Spinal cord (tissue), 10 donors: ENCODE data around the gene VPS4A. TPM values are rescaled to one million over a fixed set of nuclear protein-coding genes. Genes with fewer than 3 reads are reported as not detected.

Experiments used
- DNase-seq, 6 donors: peaks; one replicate each; pipeline versions ENCODE4 v3.0.0 to v3.0.0-alpha.2; 2013 to 2015; ENCODE audit warnings: low spot score in 6 of 6, low read depth in 4 of 6
- H3K27ac ChIP-seq: one replicate; pipeline ENCODE4 v1.5.1; 2013; ENCODE audit warnings: low read depth, low read length, control low read depth
- H3K27me3 ChIP-seq: one replicate; pipeline ENCODE4 v1.6.1; 2013; ENCODE audit warnings: low read length; ENCODE audit not compliant: control insufficient read depth, insufficient read depth
- H3K36me3 ChIP-seq: one replicate; pipeline ENCODE4 v1.6.1; 2013; ENCODE audit warnings: low read length; ENCODE audit not compliant: control insufficient read depth, insufficient read depth
- H3K4me1 ChIP-seq: one replicate; pipeline ENCODE4 v1.6.1; 2013; ENCODE audit warnings: low read length; ENCODE audit not compliant: control insufficient read depth, insufficient read depth
- H3K4me3 ChIP-seq: one replicate; pipeline ENCODE4 v1.5.1; 2013; ENCODE audit warnings: low read depth, low read length, control low read depth
- H3K9me3 ChIP-seq: one replicate; pipeline ENCODE4 v1.6.1; 2013; ENCODE audit warnings: low read length; ENCODE audit not compliant: control insufficient read depth, insufficient read depth
- WGBS: methylation state at CpG from one replicate; pipeline ENCODE4 v1.1.5; 2013; ENCODE audit warnings: missing lambda C conversion rate; ENCODE audit not compliant: insufficient coverage; 5-methylcytosine and 5-hydroxymethylcytosine counted together
- polyA plus RNA-seq, 2 donors: library from polyadenylated mRNA; unstranded; fragments of 120-200 nt; gene quantifications; one replicate each; pipeline ENCODE4 v1.2.1, GENCODE V29; 2013; ENCODE audit not compliant: insufficient read length in 2 of 2
- total RNA-seq, 2 donors: library from RNA; depleted of rRNA in 1 of 2; stranded (reverse); fragments of 120-200 nt in 1 of 2; fragments of >200 nt in 1 of 2; gene quantifications; one replicate each; pipeline versions ENCODE4 v1.2.3 to v1.2.4, GENCODE V29; 2013 to 2014
- donor health status: healthy.

The VPS4A gene
- total and polyA plus RNA-seq, 4 donors: 23.3 to 76.2 (median 45.6) TPM

DNA sequence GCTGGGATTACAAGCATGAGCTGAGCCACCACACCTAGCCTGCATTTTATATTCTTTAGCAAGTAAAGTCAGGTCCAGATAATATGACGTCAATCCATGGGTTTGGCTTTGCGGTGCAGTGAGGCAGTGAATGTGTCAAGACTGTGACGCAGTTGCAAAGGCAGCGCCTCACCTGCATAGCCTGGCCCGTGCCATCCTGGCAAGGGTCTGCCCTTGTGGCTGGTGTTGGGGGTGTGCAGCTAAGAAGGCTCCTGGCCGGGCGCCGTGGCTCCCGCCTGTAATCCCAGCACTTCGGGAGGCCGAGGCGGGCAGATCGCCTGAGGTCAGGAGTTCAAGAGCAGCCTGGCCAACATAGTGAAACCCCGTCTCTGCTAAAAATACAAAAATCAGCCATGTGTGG is 12.3 kb downstream of the VPS4A start:
- Histone ChIP-seq H3K36me3 (peaks cover 88% of the 10 kb centered on the region), H3K9me3 (no peaks in the 10 kb centered on the region), H3K4me1 (peaks cover 15% of the 10 kb centered on the region), H3K4me3 (no peak overlapping the region), H3K27me3 (no peaks in the 10 kb centered on the region), H3K27ac (no peak overlapping the region)
- WGBS: 98% methylated on average over 9 of the region's 14 CpGs
- no peak for DNase-seq

DNA sequence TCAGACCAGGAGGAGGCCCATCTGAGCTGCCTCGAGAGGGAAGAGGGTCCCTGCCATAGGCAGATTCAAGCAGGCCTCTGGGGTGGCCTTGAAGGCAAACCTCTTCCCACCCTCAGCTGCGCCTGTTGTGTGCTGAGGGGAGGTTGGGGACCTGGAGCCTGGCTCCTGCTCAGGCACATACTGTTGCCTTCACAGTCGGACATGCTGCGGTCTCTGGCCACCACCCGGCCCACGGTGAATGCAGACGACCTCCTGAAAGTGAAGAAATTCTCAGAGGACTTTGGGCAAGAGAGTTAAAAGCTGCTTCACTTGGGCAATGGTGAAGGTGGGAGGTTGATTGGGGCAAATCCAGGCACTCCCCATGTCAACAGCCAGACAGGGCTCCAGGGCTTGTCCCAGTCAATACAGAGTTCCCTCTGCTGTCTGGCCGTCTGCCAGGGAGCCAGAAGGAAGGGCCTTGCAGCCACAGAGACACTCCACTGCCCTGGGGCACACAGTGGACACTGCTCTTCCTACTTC is 12.9 kb downstream of the VPS4A start:
- H3K4me3 ChIP-seq: no peak overlapping the region
- no peaks in the 10 kb centered on the region for H3K27me3 ChIP-seq
- H3K9me3 ChIP-seq: no peaks in the 10 kb centered on the region
- peaks cover 84% of the 10 kb centered on the region for H3K36me3 ChIP-seq
- peaks cover 19% of the 10 kb centered on the region for H3K4me1 ChIP-seq
- H3K27ac ChIP-seq: no peak overlapping the region
- 67% methylated on average over 1 of the region's 8 CpGs for WGBS
- DNase-seq: no peak

DNA sequence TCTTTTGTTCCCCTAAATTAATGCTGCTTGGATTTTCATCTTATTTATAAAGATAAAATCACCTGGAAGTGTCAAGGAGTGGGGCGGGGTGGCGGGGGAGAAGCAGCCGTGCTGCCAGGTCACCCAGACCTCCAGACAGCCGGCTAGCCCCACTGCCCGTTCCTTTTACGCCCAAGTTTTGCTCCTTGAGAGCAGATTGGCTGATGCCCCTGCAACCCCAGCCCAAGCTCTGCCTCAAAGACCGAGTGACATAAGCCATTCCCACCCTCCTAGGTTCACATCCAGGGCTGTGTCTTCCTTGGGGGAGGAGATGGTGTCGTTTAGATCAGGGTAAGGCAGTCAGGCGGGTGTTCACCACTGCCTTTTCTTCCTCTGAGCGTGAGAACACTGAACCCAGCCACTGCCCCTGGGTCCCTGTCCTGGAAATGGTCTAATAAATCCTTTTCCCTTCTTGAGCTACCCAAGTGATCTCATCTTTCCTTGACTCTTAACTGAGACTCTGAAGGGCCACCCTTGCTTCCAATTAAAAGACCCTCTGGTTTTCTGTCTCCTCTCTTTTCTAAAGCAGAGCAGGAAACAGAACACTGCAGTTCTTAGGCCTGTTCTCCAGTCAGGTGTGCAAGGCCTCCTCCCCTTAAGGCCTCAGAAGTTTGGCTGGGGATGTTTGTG is 13.6 kb downstream of the VPS4A start:
- Histone ChIP-seq H3K4me3 (no peak overlapping the region), H3K9me3 (no peaks in the 10 kb centered on the region), H3K27ac (no peak overlapping the region), H3K4me1 (peaks cover 25% of the 10 kb centered on the region), H3K27me3 (no peaks in the 10 kb centered on the region), H3K36me3 (peaks cover 82% of the 10 kb centered on the region)
- 95% methylated on average over 5 of the region's 10 CpGs for WGBS
- DNase-seq: no peak

DNA sequence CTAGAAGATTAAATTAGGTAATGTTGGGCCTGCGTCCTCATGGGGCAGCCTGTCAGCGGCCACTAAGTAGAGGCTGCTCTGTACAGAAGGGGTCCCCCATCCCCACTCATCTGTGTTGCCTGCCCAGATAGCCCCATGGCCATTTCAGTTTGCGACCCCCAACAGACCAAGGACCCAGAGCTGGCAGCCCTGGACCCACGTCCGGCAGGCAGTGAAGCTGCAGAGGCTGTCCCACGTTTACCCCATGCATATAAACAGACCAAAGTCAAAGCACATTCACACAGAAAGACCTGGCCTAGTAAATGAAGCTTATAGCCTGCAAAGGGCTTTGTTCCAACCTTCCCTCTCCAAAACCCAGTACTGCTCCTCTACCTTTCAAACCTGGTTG is 14.6 kb downstream of the VPS4A start:
- Histone ChIP-seq H3K9me3 (no peaks in the 10 kb centered on the region), H3K36me3 (peaks cover 74% of the 10 kb centered on the region), H3K4me3 (no peak overlapping the region), H3K27ac (no peak overlapping the region), H3K27me3 (no peaks in the 10 kb centered on the region), H3K4me1 (peaks cover 28% of the 10 kb centered on the region)
- DNase-seq: no peak
- WGBS: 89% methylated on average over 6 of the region's 6 CpGs

DNA sequence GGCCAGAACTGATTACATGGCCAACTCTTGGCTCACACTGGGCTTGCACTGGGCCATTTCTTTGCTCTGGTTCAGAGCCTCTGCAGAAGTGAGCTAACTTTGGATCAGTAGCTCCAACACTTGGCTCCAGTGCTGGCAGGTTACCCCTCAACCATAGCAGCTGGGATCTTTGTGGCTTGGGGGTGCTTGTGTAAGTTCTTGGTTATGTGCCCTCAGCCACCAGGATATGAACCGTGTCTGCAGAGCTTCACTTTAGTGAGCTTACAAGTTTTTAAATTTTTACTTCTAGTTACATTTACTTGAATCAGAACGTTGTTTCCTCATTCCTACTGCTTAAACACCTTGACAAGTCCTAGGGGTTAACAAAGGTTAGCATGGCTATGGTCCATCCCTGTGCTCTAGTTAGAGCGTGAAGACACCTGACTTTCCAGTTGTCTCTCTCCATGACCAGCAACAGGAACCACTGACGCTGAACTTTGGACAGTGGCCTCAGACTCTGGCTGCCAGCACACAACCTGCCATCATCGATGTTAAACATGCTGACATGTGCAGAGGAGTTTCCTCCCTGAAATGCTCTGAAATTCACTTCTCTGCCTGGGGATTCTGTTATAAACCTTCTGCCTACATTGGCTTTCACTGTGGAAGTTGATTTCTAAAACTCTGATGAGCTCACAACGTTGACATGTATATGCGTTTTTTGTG is 15.2 kb downstream of the VPS4A start:
- no peak overlapping the region for H3K4me3 ChIP-seq

DNA sequence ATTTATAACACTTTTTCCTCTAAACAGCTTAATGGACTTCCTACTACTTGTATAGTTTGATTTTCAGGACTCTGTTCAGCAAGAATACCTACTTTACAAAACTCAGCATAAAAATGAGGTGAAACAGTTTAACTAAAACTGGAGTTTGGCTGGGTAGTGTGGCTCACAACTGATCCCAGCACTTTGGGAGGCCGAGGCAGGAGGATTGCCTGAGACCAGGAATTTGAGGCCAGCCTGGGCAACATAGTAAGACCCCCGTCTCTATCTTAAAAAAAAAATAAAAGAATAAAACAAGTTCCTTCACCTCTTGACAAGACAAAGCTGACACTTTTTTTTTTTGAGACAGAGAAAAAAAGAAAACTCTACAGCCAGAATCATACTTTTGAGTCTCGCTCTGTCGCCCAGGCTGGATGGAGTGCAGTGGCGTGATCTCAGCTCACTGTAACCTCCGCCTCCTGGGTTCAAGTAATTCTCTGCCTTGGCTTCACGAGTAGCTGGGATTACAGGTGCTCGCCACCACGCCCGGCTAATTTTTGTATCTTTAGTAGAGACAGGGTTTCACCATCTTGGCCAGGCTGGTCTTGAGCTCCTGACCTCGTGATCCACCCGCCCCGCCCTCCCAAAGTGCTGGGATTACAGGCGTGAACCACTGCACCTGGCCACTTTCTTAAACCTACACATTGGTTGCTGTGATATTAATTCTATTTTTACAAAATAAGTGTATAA is 16.6 kb downstream of the VPS4A start:
- H3K27ac ChIP-seq: no peak overlapping the region
- H3K4me1 ChIP-seq: peaks cover 37% of the 10 kb centered on the region
- 100% methylated on average over 3 of the region's 14 CpGs for WGBS
- no peaks in the 10 kb centered on the region for H3K27me3 ChIP-seq
- H3K4me3 ChIP-seq: no peak overlapping the region
- peaks cover 71% of the 10 kb centered on the region for H3K36me3 ChIP-seq
- no peak for DNase-seq
- H3K9me3 ChIP-seq: no peaks in the 10 kb centered on the region

More for the DNA sequence above, 15.2 kb downstream of the VPS4A start:
- H3K36me3 ChIP-seq: peaks cover 72% of the 10 kb centered on the region
- H3K27me3 ChIP-seq: no peaks in the 10 kb centered on the region
- no peaks in the 10 kb centered on the region for H3K9me3 ChIP-seq
- H3K4me1 ChIP-seq: peaks cover 34% of the 10 kb centered on the region
- no peak for DNase-seq
- 87% methylated on average over 5 of the region's 7 CpGs for WGBS
- no peak overlapping the region for H3K27ac ChIP-seq

DNA sequence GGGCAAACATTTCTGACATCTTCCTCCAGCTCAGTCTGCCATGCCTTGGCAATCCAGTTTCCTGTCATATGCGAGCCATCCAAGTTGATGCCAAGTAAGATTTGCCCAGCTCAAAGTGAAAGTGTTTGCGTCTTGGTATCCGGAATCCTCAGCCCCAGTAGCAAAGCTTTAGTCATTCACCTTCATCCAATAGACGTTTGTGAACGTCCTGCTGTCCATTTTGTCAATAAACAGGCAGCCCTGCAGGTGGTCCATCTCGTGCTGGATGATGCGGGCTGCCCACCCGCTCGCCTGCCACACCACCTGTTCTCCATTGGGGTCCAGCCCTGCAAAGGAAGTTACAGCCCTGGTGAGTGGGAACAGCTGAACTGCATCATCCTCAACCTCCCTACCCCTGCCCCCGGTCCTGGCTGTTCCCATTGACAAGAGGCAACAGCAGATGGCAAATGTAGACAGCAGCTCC is 17.7 kb downstream of the VPS4A start:
- H3K36me3 ChIP-seq: peaks cover 66% of the 10 kb centered on the region
- no peak for DNase-seq
- 59% methylated on average over 10 of the region's 10 CpGs for WGBS
- peaks cover 37% of the 10 kb centered on the region for H3K4me1 ChIP-seq
- H3K4me3 ChIP-seq: no peak overlapping the region
- no peaks in the 10 kb centered on the region for H3K9me3 ChIP-seq
- H3K27ac ChIP-seq: no peak overlapping the region
- no peaks in the 10 kb centered on the region for H3K27me3 ChIP-seq

DNA sequence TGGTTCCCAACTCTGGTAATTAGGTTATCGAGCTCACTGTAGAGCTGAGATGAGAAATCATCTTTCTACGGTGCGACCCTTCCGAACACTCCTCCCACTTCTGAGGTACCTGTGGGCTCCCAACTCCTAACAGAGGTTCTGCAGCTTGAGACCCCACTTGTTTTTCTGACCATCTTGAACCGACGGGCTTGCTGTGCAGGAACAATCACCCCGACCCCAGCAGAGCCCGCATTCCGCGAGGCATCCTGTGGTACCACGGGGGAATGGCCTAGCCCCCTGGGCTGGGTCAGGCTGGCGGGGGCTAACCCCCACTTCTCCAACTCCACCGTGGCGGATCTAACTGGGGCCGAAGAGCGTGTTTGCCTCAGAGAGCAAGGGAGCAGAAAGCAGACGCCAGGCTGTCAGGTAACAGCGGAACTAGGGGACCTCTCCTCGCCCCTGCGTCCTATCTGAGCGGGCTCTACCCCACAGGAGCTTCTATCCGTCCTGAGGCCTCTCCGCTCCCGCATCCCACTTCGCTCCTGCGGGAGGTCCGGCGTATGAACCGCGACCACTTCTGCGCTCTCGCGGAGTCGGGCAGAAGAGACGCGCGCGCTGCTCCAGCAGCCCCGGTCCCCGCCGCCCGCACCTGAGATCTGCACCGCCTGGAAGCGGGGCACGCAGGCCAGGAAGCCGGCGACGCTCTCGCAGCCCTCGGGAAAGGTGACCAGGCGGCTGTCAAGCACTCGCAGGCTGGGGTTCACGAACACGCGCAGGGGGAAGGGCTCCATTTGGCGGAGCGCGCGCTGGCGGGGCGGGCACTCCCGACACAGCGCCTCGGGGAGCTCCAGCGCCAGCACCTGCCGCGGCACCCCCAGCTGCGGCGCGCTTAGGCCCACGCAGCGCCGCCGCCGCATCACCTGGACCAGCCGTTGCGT is 18.5 kb downstream of the VPS4A start:
- H3K9me3 ChIP-seq: no peaks in the 10 kb centered on the region
- 7% methylated on average over 77 of the region's 77 CpGs for WGBS
- no peak for DNase-seq
- peaks cover 66% of the 10 kb centered on the region for H3K36me3 ChIP-seq
- H3K27me3 ChIP-seq: no peaks in the 10 kb centered on the region
- peaks cover 37% of the 10 kb centered on the region for H3K4me1 ChIP-seq
- H3K27ac ChIP-seq: no peak overlapping the region
- H3K4me3 ChIP-seq: peak overlapping the region; percentile 54
